IMR-90 (cell line): ENCODE data around the gene NKAIN2. TPM values are rescaled to one million over a fixed set of nuclear protein-coding genes. Genes with fewer than 3 reads are reported as not detected.

Source experiments
- ATAC-seq: fragments of 200-7000 bp; cut with Tn5 transposase; 2 replicates; pipeline ENCODE4 v1.9.1; 2020; ENCODE audit warnings: low read depth, mild to moderate bottlenecking, moderate library complexity
- BruUV-seq: library from RNA; stranded (reverse); fragments of 400-500 nt; replicated peaks from 2 replicates; lab custom pipeline; 2021; lab: Mats Ljungman, UMichigan
- CTCF ChIA-PET: fragments of 300-600 bp; formaldehyde crosslinking; extraction: SDS; loops from one replicate; lab custom pipeline; 2021; ENCODE audit warnings: antibody characterized with exemption; lab: Yijun Ruan, JAX
- POLR2A ChIA-PET: fragments of 300-600 bp; sonication (Branson Sonifier 250); formaldehyde crosslinking; loops from one replicate; lab custom pipeline; 2022; ENCODE audit warnings: antibody characterized with exemption; ENCODE audit not compliant: unreplicated experiment; lab: Charles Lee
- DNase-seq: peaks from one replicate; pipeline ENCODE4 v3.0.0; 2013
- H2AFZ ChIP-seq: replicated peaks from 2 replicates; pipeline ENCODE3; 2013; ENCODE audit warnings: low read length, mild to moderate bottlenecking; ENCODE audit not compliant: poor library complexity
- H2AK5ac ChIP-seq: 2 replicates; pipeline ENCODE4 v1.6.1; 2013; ENCODE audit warnings: low read depth, low read length, inconsistent platforms
- H2AK9ac ChIP-seq: replicated peaks from 2 replicates; pipeline ENCODE3; 2013; ENCODE audit warnings: mild to moderate bottlenecking, low read depth, low read length, moderate library complexity; ENCODE audit not compliant: poor library complexity
- H2BK120ac ChIP-seq: 2 replicates; pipeline ENCODE4 v1.6.1; 2013; ENCODE audit warnings: low read depth, low read length, inconsistent platforms
- H2BK15ac ChIP-seq: 3 replicates; pipeline ENCODE4 v1.6.1; 2013; ENCODE audit warnings: low read depth, low read length, inconsistent platforms
- H2BK20ac ChIP-seq: 2 replicates; pipeline ENCODE4 v1.6.1; 2013; ENCODE audit warnings: low read depth, mild to moderate bottlenecking, inconsistent platforms, low read length, moderate library complexity
- H2BK5ac ChIP-seq: 2 replicates; pipeline ENCODE4 v1.6.1; 2013; ENCODE audit warnings: mild to moderate bottlenecking, low read depth, low read length, inconsistent platforms; ENCODE audit not compliant: poor library complexity, severe bottlenecking
- H3K14ac ChIP-seq: replicated peaks from 2 replicates; pipeline ENCODE4 v1.6.1; 2013; ENCODE audit warnings: low read depth, low read length, inconsistent platforms
- H3K18ac ChIP-seq: 2 replicates; pipeline ENCODE4 v1.6.1; 2013; ENCODE audit warnings: low read depth, low read length, control low read depth
- H3K23ac ChIP-seq: 2 replicates; pipeline ENCODE4 v1.6.1; 2013; ENCODE audit warnings: low read depth, low read length, inconsistent platforms
- H3K27ac ChIP-seq: 2 replicates; pipeline ENCODE4 v1.5.1; 2013; ENCODE audit warnings: mild to moderate bottlenecking, control low read depth, low read length; ENCODE audit not compliant: insufficient read depth
- H3K27me3 ChIP-seq: 2 replicates; pipeline ENCODE4 v1.6.1; 2013; ENCODE audit warnings: low read length; ENCODE audit not compliant: control insufficient read depth, insufficient read depth
- H3K36me3 ChIP-seq: 2 replicates; pipeline ENCODE4 v1.6.1; 2013; ENCODE audit warnings: low read length, mixed read lengths; ENCODE audit not compliant: control insufficient read depth, insufficient read depth
- H3K4ac ChIP-seq: 2 replicates; pipeline ENCODE4 v1.6.1; 2013; ENCODE audit warnings: low read depth, low read length, inconsistent platforms
- H3K4me1 ChIP-seq: 2 replicates; pipeline ENCODE4 v1.6.1; 2013; ENCODE audit warnings: low read length, mixed read lengths; ENCODE audit not compliant: control insufficient read depth, insufficient read depth
- H3K4me2 ChIP-seq: 2 replicates; pipeline ENCODE4 v1.6.1; 2013; ENCODE audit warnings: low read depth, mild to moderate bottlenecking, control low read depth, low read length, moderate library complexity
- H3K4me3 ChIP-seq: 2 replicates; pipeline ENCODE4 v1.5.1; 2013; ENCODE audit warnings: low read depth, mild to moderate bottlenecking, control low read depth, low read length, moderate library complexity; ENCODE audit not compliant: insufficient read depth
- H3K56ac ChIP-seq: 2 replicates; pipeline ENCODE4 v1.6.1; 2013; ENCODE audit warnings: low read length, inconsistent platforms; ENCODE audit not compliant: insufficient read depth; ENCODE audit errors: extremely low read depth
- H3K79me1 ChIP-seq, 2 experiments: 2 replicates each; pipeline ENCODE4 v1.6.1; 2013; ENCODE audit warnings: low read length in 2 of 2, inconsistent platforms in 1 of 2, low read depth in 1 of 2
- H3K9ac ChIP-seq: 2 replicates; pipeline ENCODE4 v1.6.1; 2013; ENCODE audit warnings: low read depth, low read length, control low read depth
- H3K9me1 ChIP-seq: 2 replicates; pipeline ENCODE4 v1.6.1; 2013; ENCODE audit warnings: low read length, inconsistent platforms; ENCODE audit not compliant: insufficient read depth
- H3K9me3 ChIP-seq: 2 replicates; pipeline ENCODE4 v1.6.1; 2013; ENCODE audit warnings: low read length; ENCODE audit not compliant: control insufficient read depth, insufficient read depth
- H4K20me1 ChIP-seq: 2 replicates; pipeline ENCODE4 v1.6.1; 2013; ENCODE audit warnings: low read length, inconsistent platforms; ENCODE audit not compliant: insufficient read depth
- H4K5ac ChIP-seq: 2 replicates; pipeline ENCODE4 v1.6.1; 2013; ENCODE audit warnings: mild to moderate bottlenecking, low read depth, low read length, control low read depth
- H4K8ac ChIP-seq, 2 experiments: 2 replicates each; pipeline ENCODE4 v1.6.1; 2013; ENCODE audit warnings: low read depth in 2 of 2, low read length in 2 of 2, control low read depth in 1 of 2, inconsistent platforms in 1 of 2
- H4K91ac ChIP-seq: 2 replicates; pipeline ENCODE4 v1.6.1; 2013; ENCODE audit warnings: low read depth, low read length, inconsistent platforms; ENCODE audit not compliant: insufficient read depth
- CTCF ChIP-seq: conservative IDR thresholded peaks from 2 replicates; pipeline ENCODE4 v1.5.1; 2012; ENCODE audit warnings: mild to moderate bottlenecking, low read depth, low read length, improper control_type of control experiment
- NFE2L2 ChIP-seq: fragments of 150-350 bp; IDR thresholded peaks from 2 replicates; pipeline ENCODE4 v1.6.1; 2016; ENCODE audit warnings: low read depth, mild to moderate bottlenecking, low read length
- POLR2A ChIP-seq: IDR thresholded peaks from 2 replicates; pipeline ENCODE4 v1.6.1; 2012; ENCODE audit warnings: mild to moderate bottlenecking, low read depth, low read length
- dilution Hi-C: fragments of 300-500 bp; cut with HindIII; formaldehyde crosslinking; loops from one replicate; pipeline ENCODE4 v1.14.3; 2018; ENCODE audit warnings: low sequenced_read_pairs; ENCODE audit not compliant: unreplicated experiment
- in situ Hi-C: fragments of 300-500 bp; cut with MboI; formaldehyde crosslinking; loops from 3 replicates; pipeline ENCODE4 v1.14.3; 2019; ENCODE audit warnings: low sequenced_read_pairs, inconsistent platforms, mixed read lengths
- intact Hi-C: fragments of 100-400 bp; cut with micrococcal nuclease; formaldehyde crosslinking; loops from 2 replicates; pipeline ENCODE4 v1.10.0; 2022
- polyA plus RNA-seq, 3 experiments: library from polyadenylated mRNA; depleted of rRNA; stranded (reverse); fragments of >200 nt; gene quantifications; 2 replicates each; pipeline ENCODE4 v1.2.3, GENCODE V29; 2012; ENCODE audit warnings: low replicate concordance in 1 of 3
- total RNA-seq: library from RNA; depleted of rRNA; stranded (reverse); fragments of >200 nt; gene quantifications from 2 replicates; pipeline ENCODE4 v1.2.3, GENCODE V29; 2012

Gene NKAIN2
- total and polyA plus RNA-seq, 2 of the 4 experiments (the other 2 are of a cell fraction), result not detected

- DNase-seq, result no peak
- no peaks in the 10 kb centered on the region for H3K4me1 ChIP-seq
- no peaks in the 10 kb centered on the region for H3K79me1 ChIP-seq
- no peak overlapping the region for H4K91ac ChIP-seq
- H2BK20ac ChIP-seq, result no peak overlapping the region
- H3K27me3 ChIP-seq, result no peaks in the 10 kb centered on the region
- H4K20me1 ChIP-seq, result no peaks in the 10 kb centered on the region
- no peak overlapping the region for H3K9ac ChIP-seq
- in situ Hi-C loops (no loop called here), dilution Hi-C loops (no loop called here), intact Hi-C loops (no loop called here)
- BruUV-seq, result no TSS peak
- no peak for ATAC-seq
- no peaks in the 10 kb centered on the region for H3K9me3 ChIP-seq
- H3K18ac ChIP-seq, result no peak overlapping the region
- H2BK120ac ChIP-seq, result no peak overlapping the region
- H4K5ac ChIP-seq, result no peak overlapping the region
- H3K27ac ChIP-seq, result no peak overlapping the region
- no peak overlapping the region for H2BK15ac ChIP-seq
- POLR2A ChIA-PET, result no interaction called here
- H2AK9ac ChIP-seq, result no peak overlapping the region
- H3K23ac ChIP-seq, result no peak overlapping the region
- H3K9me1 ChIP-seq, result no peaks in the 10 kb centered on the region
- no peak overlapping the region for H3K4ac ChIP-seq
- H3K36me3 ChIP-seq, result no peaks in the 10 kb centered on the region
- H2AFZ ChIP-seq, result no peak overlapping the region
- H2BK5ac ChIP-seq, result no peak overlapping the region
- no peak overlapping the region for H2AK5ac ChIP-seq
- no peak overlapping the region for H3K56ac ChIP-seq
- CTCF ChIA-PET, result no interaction called here
- H3K14ac ChIP-seq, result no peak overlapping the region
- H3K4me3 ChIP-seq, result no peak overlapping the region
- H4K8ac ChIP-seq, result no peak overlapping the region
- TF ChIP-seq CTCF (no peak), POLR2A (no peak), NFE2L2 (no peak)
- no peak overlapping the region for H3K4me2 ChIP-seq
These were observed 520.6 kb downstream of the NKAIN2 start for GRCh38 chr6:124324237-124324636.
